Activated effector memory CD4-positive, alpha-beta T cell treated with Interleukin-2 at 50 U/mL for 16 hours (primary cell): Measurements from ENCODE around the gene OLAH.
"Not testable (repeated sequence)": the region's sequence is repeated elsewhere in the genome, so short reads cannot be mapped to it uniquely, and the experiment has no call there.

Experiments
- DNase-seq: peaks from one replicate; pipeline ENCODE4 v3.0.0-alpha.2; 2020

OLAH gene

GRCh38 chr10:15043674-15044073 is at the start of gene OLAH:
Gene OLAH, plus strand, starts transcription at chr10:15043943. Its CDS starts 3,346 bp downstream, at chr10:15047289.
- DNase-seq: no peak

GRCh38 chr10:14995964-14996565 is 47.7 kb upstream of the OLAH start:
- DNase-seq: no peak

- DNase-seq: not testable (repeated sequence)
Measured at GRCh38 chr10:15013530-15013929, 30.2 kb upstream of the OLAH start.

GRCh38 chr10:15015451-15015850 is 28.3 kb upstream of the OLAH start:
- DNase-seq: no peak

GRCh38 chr10:15020966-15021365 is 22.8 kb upstream of the OLAH start:
- not testable (repeated sequence) for DNase-seq

- not testable (repeated sequence) for DNase-seq
Measured at GRCh38 chr10:15023079-15023478, 20.7 kb upstream of the OLAH start.

- not testable (repeated sequence) for DNase-seq
Measured at GRCh38 chr10:15024017-15025004, 19.4 kb upstream of the OLAH start.

GRCh38 chr10:15025040-15025439 is 18.7 kb upstream of the OLAH start:
- DNase-seq: not testable (repeated sequence)

- no peak for DNase-seq
Measured at GRCh38 chr10:15027741-15028140, 16.0 kb upstream of the OLAH start.

- DNase-seq: no peak
Measured at GRCh38 chr10:15035385-15036301, 8.1 kb upstream of the OLAH start.

- DNase-seq: no peak
Measured at GRCh38 chr10:15037691-15038090, 6.1 kb upstream of the OLAH start.

GRCh38 chr10:15038416-15038815 is 5.3 kb upstream of the OLAH start:
- no peak for DNase-seq

- DNase-seq: no peak
Measured at GRCh38 chr10:15045380-15045779, 1.6 kb downstream of the OLAH start.

- DNase-seq: no peak
Measured at GRCh38 chr10:15046626-15047025, 2.9 kb downstream of the OLAH start.

- no peak for DNase-seq
Measured at GRCh38 chr10:15049533-15049932, 5.8 kb downstream of the OLAH start.

GRCh38 chr10:15052121-15052520 is 8.4 kb downstream of the OLAH start:
- no peak for DNase-seq

- no peak for DNase-seq
Measured at GRCh38 chr10:15053061-15053460, 9.3 kb downstream of the OLAH start.

GRCh38 chr10:15058689-15059088 is 14.9 kb downstream of the OLAH start:
- DNase-seq: no peak

- DNase-seq: no peak
Measured at GRCh38 chr10:15059914-15060313, 16.2 kb downstream of the OLAH start.

GRCh38 chr10:15060638-15061037 is 16.9 kb downstream of the OLAH start:
- DNase-seq: no peak

- no peak for DNase-seq
Measured at GRCh38 chr10:15067154-15067553, 23.4 kb downstream of the OLAH start.

GRCh38 chr10:15068802-15069201 is 25.1 kb downstream of the OLAH start:
- no peak for DNase-seq

- no peak for DNase-seq
Measured at GRCh38 chr10:15069230-15069629, 25.5 kb downstream of the OLAH start.
